ENCODE results near the gene TDRD9.

DNA sequence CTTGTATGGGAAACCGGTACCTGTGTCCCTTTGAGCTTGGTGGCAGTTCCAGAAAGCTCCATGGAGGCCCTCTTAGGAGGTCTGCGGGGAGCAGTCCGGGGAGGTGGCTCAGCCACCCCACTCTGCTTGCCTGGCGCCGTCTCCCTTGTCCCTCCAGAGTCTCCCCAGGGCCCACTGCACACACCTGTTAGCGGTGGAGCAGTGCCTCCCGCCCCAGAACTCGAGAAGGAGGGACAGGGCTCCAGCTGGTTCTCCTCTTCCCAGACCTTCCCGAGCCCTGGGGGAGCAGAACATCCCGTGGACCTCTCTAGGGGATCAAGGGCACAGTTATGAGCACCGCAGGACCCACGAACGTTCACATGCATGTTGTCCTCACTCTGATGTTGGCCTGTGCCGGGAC lies 168.1 kb downstream of the TDRD9 start:
- TF ChIP-seq, protein P1, sequence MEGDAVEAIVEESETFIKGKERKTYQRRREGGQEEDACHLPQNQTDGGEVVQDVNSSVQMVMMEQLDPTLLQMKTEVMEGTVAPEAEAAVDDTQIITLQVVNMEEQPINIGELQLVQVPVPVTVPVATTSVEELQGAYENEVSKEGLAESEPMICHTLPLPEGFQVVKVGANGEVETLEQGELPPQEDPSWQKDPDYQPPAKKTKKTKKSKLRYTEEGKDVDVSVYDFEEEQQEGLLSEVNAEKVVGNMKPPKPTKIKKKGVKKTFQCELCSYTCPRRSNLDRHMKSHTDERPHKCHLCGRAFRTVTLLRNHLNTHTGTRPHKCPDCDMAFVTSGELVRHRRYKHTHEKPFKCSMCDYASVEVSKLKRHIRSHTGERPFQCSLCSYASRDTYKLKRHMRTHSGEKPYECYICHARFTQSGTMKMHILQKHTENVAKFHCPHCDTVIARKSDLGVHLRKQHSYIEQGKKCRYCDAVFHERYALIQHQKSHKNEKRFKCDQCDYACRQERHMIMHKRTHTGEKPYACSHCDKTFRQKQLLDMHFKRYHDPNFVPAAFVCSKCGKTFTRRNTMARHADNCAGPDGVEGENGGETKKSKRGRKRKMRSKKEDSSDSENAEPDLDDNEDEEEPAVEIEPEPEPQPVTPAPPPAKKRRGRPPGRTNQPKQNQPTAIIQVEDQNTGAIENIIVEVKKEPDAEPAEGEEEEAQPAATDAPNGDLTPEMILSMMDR (IDR thresholded peaks at IDR 0.05; ENCODE audit: low read depth, low read length) = no peak
- TF ChIP-seq, protein P2, sequence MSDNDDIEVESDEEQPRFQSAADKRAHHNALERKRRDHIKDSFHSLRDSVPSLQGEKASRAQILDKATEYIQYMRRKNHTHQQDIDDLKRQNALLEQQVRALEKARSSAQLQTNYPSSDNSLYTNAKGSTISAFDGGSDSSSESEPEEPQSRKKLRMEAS (IDR thresholded peaks at IDR 0.05; ENCODE audit: low read depth, low read length) = no peak
